ENCODE measurements around the gene WDR70.
A peak's percentile ranks its signal among the peaks of the same experiment; 100 is the strongest.
"Not testable (repeated sequence)": the region's sequence is repeated elsewhere in the genome, so short reads cannot be mapped to it uniquely, and the experiment has no call there.

The WDR70 gene

DNA sequence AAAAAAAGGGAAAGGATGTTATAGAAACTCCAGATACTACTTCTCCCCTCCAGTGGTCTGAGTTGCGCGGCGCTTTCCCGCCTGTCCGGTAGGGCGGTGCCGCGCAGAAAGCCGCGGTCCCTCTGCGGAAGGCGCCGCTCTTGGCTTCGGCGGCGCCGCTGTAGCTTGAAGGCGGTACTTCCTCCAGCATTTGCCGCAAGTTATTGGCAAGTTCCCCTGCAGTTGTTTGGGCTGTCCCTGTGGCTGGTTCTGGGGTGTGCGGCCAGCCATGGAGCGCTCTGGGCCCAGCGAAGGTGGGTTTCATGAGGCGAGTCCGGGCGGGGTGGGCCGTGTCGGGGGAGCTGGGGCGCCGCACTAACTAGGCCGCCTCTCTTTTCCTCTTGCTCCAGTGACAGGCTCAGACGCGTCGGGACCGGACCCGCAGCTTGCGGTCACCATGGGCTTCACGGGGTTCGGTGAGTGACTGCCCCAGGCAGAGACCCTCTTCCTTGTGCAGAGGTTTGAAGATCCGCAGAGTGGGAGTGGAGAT, at the start of gene WDR70:
Gene WDR70, plus strand, starts transcription at position 219 of the 529 bp plus-strand sequence. Its CDS starts 50 bp downstream, at position 269.
- not testable (repeated sequence) for H3K27me3 ChIP-seq, H4K20me1 ChIP-seq, H3K9me3 ChIP-seq
- Histone ChIP-seq H3K4me3 (peak within 1 kb of the TSS; percentile 82), H3K4me1 (peaks cover 10% of the 10 kb centered on the region; the same call in 1 of the 2 replicates), H3K9ac (peak within 1 kb of the TSS; percentile 84), H3K36me3 (peaks cover 36% of the 10 kb centered on the region), H3K4me2 (peak within 1 kb of the TSS; percentile 78), H3K27ac (peak within 1 kb of the TSS; percentile 62)

DNA sequence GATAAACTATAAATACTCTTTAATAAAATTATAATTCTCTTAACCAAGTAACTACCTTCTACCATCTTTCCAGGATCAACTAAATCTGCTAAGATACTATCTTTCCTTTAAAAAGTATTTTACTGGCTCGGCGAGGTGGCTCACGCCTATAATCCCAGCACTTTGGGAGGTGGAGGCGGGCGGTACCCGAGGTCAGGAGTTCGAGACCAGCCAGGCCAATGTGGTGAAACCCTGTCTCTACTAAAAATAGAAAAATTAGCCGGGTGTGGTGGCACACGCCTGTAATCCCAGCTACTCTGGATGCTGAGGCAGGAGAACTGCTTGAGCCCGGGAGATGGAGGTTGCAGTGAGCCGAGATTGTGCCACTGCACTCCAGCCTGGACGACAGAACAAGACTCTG, 44.4 kb upstream of the WDR70 start:
- Histone ChIP-seq H3K36me3 (peaks cover 92% of the 10 kb centered on the region), H3K4me1 (peaks cover 13% of the 10 kb centered on the region)
- not testable (repeated sequence) for H3K9me3 ChIP-seq, H3K27me3 ChIP-seq, H3K27ac ChIP-seq, H4K20me1 ChIP-seq, H3K4me3 ChIP-seq, H3K9ac ChIP-seq, H3K4me2 ChIP-seq

DNA sequence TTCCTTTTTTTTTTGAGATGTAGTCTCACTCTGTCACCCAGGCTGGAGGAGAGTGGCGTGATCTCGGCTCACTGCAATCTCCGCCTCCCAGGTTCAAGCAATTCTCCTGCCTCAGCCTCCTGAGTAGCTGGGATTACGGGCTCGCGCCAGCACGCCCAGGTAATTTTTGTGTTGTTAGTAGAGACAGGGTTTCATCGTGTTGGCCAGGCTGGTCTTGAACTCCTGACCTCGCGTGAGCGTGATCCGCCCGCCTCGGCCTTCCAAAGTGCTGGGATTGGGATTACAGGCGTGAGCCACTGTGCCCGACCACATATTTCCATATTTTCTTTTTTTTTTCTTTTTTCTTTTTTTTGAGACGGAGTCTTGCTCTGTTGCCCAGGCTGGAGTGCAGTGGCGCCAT, 36.4 kb upstream of the WDR70 start:
- H4K20me1 ChIP-seq, result 0 out of 2 replicates have a peak, but pooled peaks cover 13% of the 10 kb centered on the region
- not testable (repeated sequence) for H3K4me2 ChIP-seq, H3K9ac ChIP-seq, H3K27me3 ChIP-seq, H3K4me3 ChIP-seq, H3K9me3 ChIP-seq, H3K27ac ChIP-seq, H3K4me1 ChIP-seq
- peaks cover 97% of the 10 kb centered on the region for H3K36me3 ChIP-seq

DNA sequence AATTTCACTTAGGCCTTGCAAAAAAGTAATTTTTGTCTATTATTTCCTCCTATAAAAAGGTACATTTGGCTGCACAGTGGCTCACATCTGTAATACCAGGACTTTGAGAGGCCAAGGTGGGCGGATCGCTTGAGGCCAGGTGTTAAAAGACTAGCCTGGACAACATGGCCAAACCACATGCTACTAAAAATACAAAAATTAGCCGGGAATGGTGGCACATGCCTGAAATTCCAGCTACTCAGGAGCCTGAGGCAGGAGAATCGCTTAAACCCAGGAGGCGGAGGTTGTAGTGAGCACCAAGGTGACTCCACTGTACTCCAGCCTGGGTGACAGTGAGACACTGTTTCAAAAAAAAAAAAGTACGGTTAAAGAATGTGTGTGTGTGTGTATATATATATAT, 24.0 kb upstream of the WDR70 start:
- H3K4me1 ChIP-seq, result no peaks in the 10 kb centered on the region
- H4K20me1 ChIP-seq, result peaks cover 29% of the 10 kb centered on the region; the same call in 1 of the 2 replicates
- peaks cover 96% of the 10 kb centered on the region for H3K36me3 ChIP-seq
- no peak for TF ChIP-seq Cebpa-rat (IDR thresholded peaks at IDR 0.05)
- H3K9me3 ChIP-seq, result no peaks in the 10 kb centered on the region
- no peak overlapping the region for H3K27ac ChIP-seq
- H3K27me3 ChIP-seq, result no peaks in the 10 kb centered on the region
- H3K9ac ChIP-seq, result no peak overlapping the region
- H3K4me2 ChIP-seq, result no peak overlapping the region
- H3K4me3 ChIP-seq, result no peak overlapping the region

- peak overlapping the region; percentile 89 for H3K27ac ChIP-seq
- H3K4me1 ChIP-seq, result peaks cover 40% of the 10 kb centered on the region
- H3K4me2 ChIP-seq, result peak overlapping the region; percentile 96
- H3K27me3 ChIP-seq, result no peaks in the 10 kb centered on the region
- peak overlapping the region; percentile 83 for H3K4me3 ChIP-seq
- no peak for TF ChIP-seq Cebpa-rat (IDR thresholded peaks at IDR 0.05)
- peak overlapping the region; percentile 90 for H3K9ac ChIP-seq
- H3K9me3 ChIP-seq, result no peaks in the 10 kb centered on the region
- H3K36me3 ChIP-seq, result peaks cover 31% of the 10 kb centered on the region
- H4K20me1 ChIP-seq, result peaks cover 49% of the 10 kb centered on the region
These were observed 8.6 kb upstream of the WDR70 start for GRCh38 chr5:37370550-37370863.

DNA sequence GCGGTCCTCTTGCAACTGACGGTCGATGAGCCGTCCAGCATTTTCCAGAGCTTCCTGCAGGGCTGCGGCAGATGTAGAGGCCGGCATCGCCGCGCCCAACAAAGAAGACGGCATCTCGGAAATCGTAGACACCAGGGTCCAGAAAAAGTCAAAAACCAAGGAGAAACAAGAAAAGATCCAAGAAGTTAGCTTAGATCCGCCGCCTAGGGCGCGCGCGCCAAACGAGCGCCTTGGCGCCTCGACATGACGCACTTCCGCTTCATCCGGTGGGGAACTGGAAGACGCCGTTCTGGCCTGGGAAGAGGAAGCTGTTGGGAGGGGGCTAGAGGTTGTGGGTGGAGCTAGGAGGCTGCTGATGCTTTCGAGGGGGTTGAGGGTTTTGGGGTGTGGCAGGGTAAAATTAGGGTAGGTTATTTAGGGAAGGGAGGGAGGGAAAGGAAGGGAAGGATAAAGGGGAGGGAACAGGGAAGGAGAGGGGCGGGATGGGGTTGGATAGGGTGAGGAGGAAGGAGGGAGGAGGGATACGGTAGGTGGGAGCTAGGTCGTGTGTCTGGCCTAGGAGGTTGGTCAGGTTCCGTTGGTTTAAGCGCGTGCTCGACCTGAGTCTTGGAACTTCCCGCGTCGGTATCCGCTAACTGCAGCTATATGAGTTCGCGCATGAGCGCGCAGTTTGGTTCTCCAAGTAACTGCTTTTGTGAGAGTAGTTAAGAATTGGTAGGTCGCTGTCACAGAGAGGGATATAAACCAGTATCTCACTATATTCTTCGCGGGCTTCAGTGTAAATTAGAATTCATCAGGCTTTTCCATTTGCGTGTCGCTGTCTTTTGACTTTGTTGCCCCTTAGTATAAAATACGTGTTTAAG, 8.0 kb upstream of the WDR70 start, which contains the start of gene NUP155:
Gene NUP155, minus strand, starts transcription at position 243 of the 863 bp plus-strand sequence. Its CDS starts 129 bp downstream, at position 114.
- H3K27me3 ChIP-seq, result no peaks in the 10 kb centered on the region

DNA sequence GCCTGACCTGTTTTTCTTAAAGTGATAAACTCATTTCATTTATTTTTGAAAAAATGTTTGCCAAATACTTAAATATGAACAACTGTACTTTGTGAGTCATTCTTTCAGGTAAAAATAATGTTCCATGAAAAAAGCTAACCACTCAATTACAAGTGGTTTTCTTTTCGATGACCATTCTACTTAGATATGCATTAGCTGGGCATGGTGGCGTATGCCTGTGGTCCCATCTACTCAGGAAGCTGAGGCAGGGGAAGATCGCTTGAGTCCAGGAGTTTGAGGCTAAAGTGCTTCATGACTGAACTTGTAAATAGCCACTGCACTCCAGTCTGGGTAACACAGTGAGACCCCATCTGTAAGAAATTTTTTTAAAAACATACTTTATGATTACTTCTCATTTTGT, 4.0 kb upstream of the WDR70 start:
- peaks cover 3% of the 10 kb centered on the region for H4K20me1 ChIP-seq
- no peak overlapping the region for H3K9ac ChIP-seq
- no peaks in the 10 kb centered on the region for H3K9me3 ChIP-seq
- H3K27ac ChIP-seq, result no peak overlapping the region
- H3K4me2 ChIP-seq, result no peak overlapping the region
- H3K4me3 ChIP-seq, result no peak overlapping the region
- H3K27me3 ChIP-seq, result no peaks in the 10 kb centered on the region
- H3K4me1 ChIP-seq, result peaks cover 11% of the 10 kb centered on the region
- TF ChIP-seq Cebpa-rat (IDR thresholded peaks at IDR 0.05), result no peak
- H3K36me3 ChIP-seq, result no peaks in the 10 kb centered on the region

More for the DNA sequence above, 8.0 kb upstream of the WDR70 start, which contains the start of gene NUP155:
- peak within 1 kb of the TSS; percentile 83 for H3K4me3 ChIP-seq
- H3K9me3 ChIP-seq, result no peaks in the 10 kb centered on the region
- no peak for TF ChIP-seq Cebpa-rat (IDR thresholded peaks at IDR 0.05)
- H3K9ac ChIP-seq, result peak within 1 kb of the TSS; percentile 90
- H3K4me1 ChIP-seq, result peaks cover 40% of the 10 kb centered on the region
- peak within 1 kb of the TSS; percentile 89 for H3K27ac ChIP-seq
- peak within 1 kb of the TSS; percentile 96 for H3K4me2 ChIP-seq
- peaks cover 43% of the 10 kb centered on the region for H4K20me1 ChIP-seq
- peaks cover 28% of the 10 kb centered on the region for H3K36me3 ChIP-seq

DNA sequence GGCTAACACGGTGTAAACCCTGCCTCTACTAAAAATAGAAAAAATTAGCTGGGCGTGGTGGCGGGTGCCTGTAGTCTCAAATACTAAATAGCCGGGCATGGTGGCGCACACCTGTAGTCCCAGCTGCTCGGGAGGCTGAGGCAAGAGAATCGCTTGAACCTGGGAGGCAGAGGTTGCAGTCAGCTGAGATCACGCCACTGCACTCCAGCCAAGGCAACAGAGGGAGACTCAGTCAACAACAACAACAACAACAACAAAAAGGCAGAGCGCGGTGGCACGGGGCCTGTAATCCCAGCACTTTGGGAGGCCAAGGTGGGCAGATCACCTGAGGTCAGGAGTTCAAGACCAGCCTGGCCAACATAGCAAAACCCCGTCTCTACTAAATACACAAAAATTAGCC, 1.1 kb upstream of the WDR70 start:
- H3K4me2 ChIP-seq, H4K20me1 ChIP-seq, H3K4me3 ChIP-seq, H3K27ac ChIP-seq, H3K27me3 ChIP-seq, H3K9ac ChIP-seq, H3K9me3 ChIP-seq: not testable (repeated sequence)
- Histone ChIP-seq H3K36me3 (peaks cover 25% of the 10 kb centered on the region), H3K4me1 (peaks cover 10% of the 10 kb centered on the region; the same call in 1 of the 2 replicates)

DNA sequence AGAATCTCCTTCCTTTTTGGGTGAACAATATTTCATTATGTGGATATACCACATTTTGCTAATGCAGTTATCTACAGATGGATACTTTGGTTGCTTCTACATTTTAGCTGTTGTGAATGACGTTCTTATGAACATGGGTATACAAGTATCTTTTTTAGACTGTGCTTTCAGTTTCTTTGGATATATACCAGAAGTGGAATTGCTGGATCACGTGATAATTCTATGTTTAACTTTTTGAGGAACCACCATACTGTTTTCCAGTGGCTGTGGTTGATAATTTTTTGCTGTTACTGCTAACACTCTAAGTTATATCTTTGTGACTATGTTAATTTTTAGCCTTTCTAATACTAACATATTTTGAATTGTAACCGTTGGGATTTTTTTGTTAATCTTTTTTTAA, 12.5 kb downstream of the WDR70 start:
- H3K9ac ChIP-seq, result no peak overlapping the region
- H3K27me3 ChIP-seq, result no peaks in the 10 kb centered on the region
- H3K4me3 ChIP-seq, result no peak overlapping the region
- H3K4me1 ChIP-seq, result no peaks in the 10 kb centered on the region
- H3K27ac ChIP-seq, result no peak overlapping the region
- peaks cover 62% of the 10 kb centered on the region for H3K36me3 ChIP-seq
- H4K20me1 ChIP-seq, result no peaks in the 10 kb centered on the region
- TF ChIP-seq Cebpa-rat (IDR thresholded peaks at IDR 0.05), result no peak
- H3K4me2 ChIP-seq, result no peak overlapping the region
- H3K9me3 ChIP-seq, result no peaks in the 10 kb centered on the region

GRCh38 chr5:37396352-37396751, 17.2 kb downstream of the WDR70 start:
- Histone ChIP-seq H4K20me1 (no peaks in the 10 kb centered on the region), H3K9me3 (no peaks in the 10 kb centered on the region), H3K27ac (no peak overlapping the region), H3K4me1 (no peaks in the 10 kb centered on the region), H3K27me3 (no peaks in the 10 kb centered on the region), H3K9ac (no peak overlapping the region), H3K4me3 (no peak overlapping the region), H3K4me2 (no peak overlapping the region), H3K36me3 (peaks cover 94% of the 10 kb centered on the region)
- TF ChIP-seq Cebpa-rat (IDR thresholded peaks at IDR 0.05), result no peak

Data from BLaER1 (cell line).